IMR-90 (cell line): ENCODE data around the gene COQ8A. TPM values are rescaled to one million over a fixed set of nuclear protein-coding genes. Genes with fewer than 3 reads are reported as not detected.

Source experiments
- ATAC-seq: fragments of 200-7000 bp; cut with Tn5 transposase; 2 replicates; pipeline ENCODE4 v1.9.1; 2020; ENCODE audit warnings: low read depth, mild to moderate bottlenecking, moderate library complexity
- BruUV-seq: library from RNA; stranded (reverse); fragments of 400-500 nt; replicated peaks from 2 replicates; lab custom pipeline; 2021; lab: Mats Ljungman, UMichigan
- CTCF ChIA-PET: fragments of 300-600 bp; formaldehyde crosslinking; extraction: SDS; loops from one replicate; lab custom pipeline; 2021; ENCODE audit warnings: antibody characterized with exemption; lab: Yijun Ruan, JAX
- POLR2A ChIA-PET: fragments of 300-600 bp; sonication (Branson Sonifier 250); formaldehyde crosslinking; loops from one replicate; lab custom pipeline; 2022; ENCODE audit warnings: antibody characterized with exemption; ENCODE audit not compliant: unreplicated experiment; lab: Charles Lee
- DNase-seq: peaks from one replicate; pipeline ENCODE4 v3.0.0; 2013
- H2AFZ ChIP-seq: replicated peaks from 2 replicates; pipeline ENCODE3; 2013; ENCODE audit warnings: low read length, mild to moderate bottlenecking; ENCODE audit not compliant: poor library complexity
- H2AK5ac ChIP-seq: 2 replicates; pipeline ENCODE4 v1.6.1; 2013; ENCODE audit warnings: low read depth, low read length, inconsistent platforms
- H2AK9ac ChIP-seq: replicated peaks from 2 replicates; pipeline ENCODE3; 2013; ENCODE audit warnings: mild to moderate bottlenecking, low read depth, low read length, moderate library complexity; ENCODE audit not compliant: poor library complexity
- H2BK120ac ChIP-seq: 2 replicates; pipeline ENCODE4 v1.6.1; 2013; ENCODE audit warnings: low read depth, low read length, inconsistent platforms
- H2BK15ac ChIP-seq: 3 replicates; pipeline ENCODE4 v1.6.1; 2013; ENCODE audit warnings: low read depth, low read length, inconsistent platforms
- H2BK20ac ChIP-seq: 2 replicates; pipeline ENCODE4 v1.6.1; 2013; ENCODE audit warnings: low read depth, mild to moderate bottlenecking, inconsistent platforms, low read length, moderate library complexity
- H2BK5ac ChIP-seq: 2 replicates; pipeline ENCODE4 v1.6.1; 2013; ENCODE audit warnings: mild to moderate bottlenecking, low read depth, low read length, inconsistent platforms; ENCODE audit not compliant: poor library complexity, severe bottlenecking
- H3K14ac ChIP-seq: replicated peaks from 2 replicates; pipeline ENCODE4 v1.6.1; 2013; ENCODE audit warnings: low read depth, low read length, inconsistent platforms
- H3K18ac ChIP-seq: 2 replicates; pipeline ENCODE4 v1.6.1; 2013; ENCODE audit warnings: low read depth, low read length, control low read depth
- H3K23ac ChIP-seq: 2 replicates; pipeline ENCODE4 v1.6.1; 2013; ENCODE audit warnings: low read depth, low read length, inconsistent platforms
- H3K27ac ChIP-seq: 2 replicates; pipeline ENCODE4 v1.5.1; 2013; ENCODE audit warnings: mild to moderate bottlenecking, control low read depth, low read length; ENCODE audit not compliant: insufficient read depth
- H3K27me3 ChIP-seq: 2 replicates; pipeline ENCODE4 v1.6.1; 2013; ENCODE audit warnings: low read length; ENCODE audit not compliant: control insufficient read depth, insufficient read depth
- H3K36me3 ChIP-seq: 2 replicates; pipeline ENCODE4 v1.6.1; 2013; ENCODE audit warnings: low read length, mixed read lengths; ENCODE audit not compliant: control insufficient read depth, insufficient read depth
- H3K4ac ChIP-seq: 2 replicates; pipeline ENCODE4 v1.6.1; 2013; ENCODE audit warnings: low read depth, low read length, inconsistent platforms
- H3K4me1 ChIP-seq: 2 replicates; pipeline ENCODE4 v1.6.1; 2013; ENCODE audit warnings: low read length, mixed read lengths; ENCODE audit not compliant: control insufficient read depth, insufficient read depth
- H3K4me2 ChIP-seq: 2 replicates; pipeline ENCODE4 v1.6.1; 2013; ENCODE audit warnings: low read depth, mild to moderate bottlenecking, control low read depth, low read length, moderate library complexity
- H3K4me3 ChIP-seq: 2 replicates; pipeline ENCODE4 v1.5.1; 2013; ENCODE audit warnings: low read depth, mild to moderate bottlenecking, control low read depth, low read length, moderate library complexity; ENCODE audit not compliant: insufficient read depth
- H3K56ac ChIP-seq: 2 replicates; pipeline ENCODE4 v1.6.1; 2013; ENCODE audit warnings: low read length, inconsistent platforms; ENCODE audit not compliant: insufficient read depth; ENCODE audit errors: extremely low read depth
- H3K79me1 ChIP-seq, 2 experiments: 2 replicates each; pipeline ENCODE4 v1.6.1; 2013; ENCODE audit warnings: low read length in 2 of 2, inconsistent platforms in 1 of 2, low read depth in 1 of 2
- H3K9ac ChIP-seq: 2 replicates; pipeline ENCODE4 v1.6.1; 2013; ENCODE audit warnings: low read depth, low read length, control low read depth
- H3K9me1 ChIP-seq: 2 replicates; pipeline ENCODE4 v1.6.1; 2013; ENCODE audit warnings: low read length, inconsistent platforms; ENCODE audit not compliant: insufficient read depth
- H3K9me3 ChIP-seq: 2 replicates; pipeline ENCODE4 v1.6.1; 2013; ENCODE audit warnings: low read length; ENCODE audit not compliant: control insufficient read depth, insufficient read depth
- H4K20me1 ChIP-seq: 2 replicates; pipeline ENCODE4 v1.6.1; 2013; ENCODE audit warnings: low read length, inconsistent platforms; ENCODE audit not compliant: insufficient read depth
- H4K5ac ChIP-seq: 2 replicates; pipeline ENCODE4 v1.6.1; 2013; ENCODE audit warnings: mild to moderate bottlenecking, low read depth, low read length, control low read depth
- H4K8ac ChIP-seq, 2 experiments: 2 replicates each; pipeline ENCODE4 v1.6.1; 2013; ENCODE audit warnings: low read depth in 2 of 2, low read length in 2 of 2, control low read depth in 1 of 2, inconsistent platforms in 1 of 2
- H4K91ac ChIP-seq: 2 replicates; pipeline ENCODE4 v1.6.1; 2013; ENCODE audit warnings: low read depth, low read length, inconsistent platforms; ENCODE audit not compliant: insufficient read depth
- POLR2A ChIP-seq: IDR thresholded peaks from 2 replicates; pipeline ENCODE4 v1.6.1; 2012; ENCODE audit warnings: mild to moderate bottlenecking, low read depth, low read length
- WGBS, 2 experiments: methylation state at CpG; one replicate each; pipeline versions ENCODE4 v1.1.5 to v1.1.7; 2013; ENCODE audit warnings: missing lambda C conversion rate in 2 of 2; ENCODE audit not compliant: insufficient read length in 1 of 2; ENCODE audit errors: extremely low coverage in 2 of 2; 5-methylcytosine and 5-hydroxymethylcytosine counted together
- dilution Hi-C: fragments of 300-500 bp; cut with HindIII; formaldehyde crosslinking; loops from one replicate; pipeline ENCODE4 v1.14.3; 2018; ENCODE audit warnings: low sequenced_read_pairs; ENCODE audit not compliant: unreplicated experiment
- in situ Hi-C: fragments of 300-500 bp; cut with MboI; formaldehyde crosslinking; loops from 3 replicates; pipeline ENCODE4 v1.14.3; 2019; ENCODE audit warnings: low sequenced_read_pairs, inconsistent platforms, mixed read lengths
- intact Hi-C: fragments of 100-400 bp; cut with micrococcal nuclease; formaldehyde crosslinking; loops from 2 replicates; pipeline ENCODE4 v1.10.0; 2022
- polyA plus RNA-seq, 3 experiments: library from polyadenylated mRNA; depleted of rRNA; stranded (reverse); fragments of >200 nt; gene quantifications; 2 replicates each; pipeline ENCODE4 v1.2.3, GENCODE V29; 2012; ENCODE audit warnings: low replicate concordance in 1 of 3
- total RNA-seq: library from RNA; depleted of rRNA; stranded (reverse); fragments of >200 nt; gene quantifications from 2 replicates; pipeline ENCODE4 v1.2.3, GENCODE V29; 2012

COQ8A gene
- total and polyA plus RNA-seq, 2 of the 4 experiments (the other 2 are of a cell fraction): 3.8 to 6.1 TPM

DNA sequence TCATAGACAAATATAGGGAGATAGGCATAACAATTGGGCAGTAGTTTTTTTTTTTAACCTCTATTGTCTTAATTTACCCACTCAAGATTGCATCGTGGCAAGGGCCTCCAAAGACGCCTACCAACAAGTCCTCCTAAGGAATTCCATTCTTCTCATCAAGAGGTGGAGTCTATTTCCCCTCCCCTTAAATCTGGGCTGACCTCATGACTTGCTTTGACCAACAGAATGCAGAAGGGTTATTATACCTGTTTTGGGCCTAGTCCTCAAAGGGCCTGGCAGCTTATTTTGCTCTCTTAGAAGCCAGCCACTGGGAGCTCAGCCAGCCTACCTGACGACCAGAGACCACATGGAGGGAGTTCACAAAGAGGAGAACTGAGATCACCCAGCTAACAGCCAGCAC lies 92.3 kb downstream of the COQ8A start:
- ATAC-seq (no peak), DNase-seq (no peak)
- H2AK9ac ChIP-seq: no peak overlapping the region
- no peaks in the 10 kb centered on the region for H3K9me3 ChIP-seq
- no peak overlapping the region for H3K56ac ChIP-seq
- no peak overlapping the region for H3K18ac ChIP-seq
- peaks cover 18% of the 10 kb centered on the region for H3K36me3 ChIP-seq
- H3K23ac ChIP-seq: no peak overlapping the region
- no peaks in the 10 kb centered on the region for H3K4me1 ChIP-seq
- intact Hi-C loops (loop anchor here (10.0 kb wide), 1 partner anchor 402 kb away; no protein-coding TSS in a partner anchor), in situ Hi-C loops (no loop called here), dilution Hi-C loops (no loop called here)
- no peaks in the 10 kb centered on the region for H4K20me1 ChIP-seq
- POLR2A ChIA-PET: no interaction called here
- no peak overlapping the region for H3K14ac ChIP-seq
- no peak overlapping the region for H4K5ac ChIP-seq
- H4K91ac ChIP-seq: no peak overlapping the region
- no peak overlapping the region for H2BK20ac ChIP-seq
- H3K27me3 ChIP-seq: no peaks in the 10 kb centered on the region
- no peak overlapping the region for H2AK5ac ChIP-seq
- no peak overlapping the region for H3K9ac ChIP-seq
- H3K27ac ChIP-seq: no peak overlapping the region
- no peak overlapping the region for H2AFZ ChIP-seq
- no peak overlapping the region for H4K8ac ChIP-seq
- no peak overlapping the region for H2BK120ac ChIP-seq
- CTCF ChIA-PET: no interaction called here
- TF ChIP-seq POLR2A: no peak
- H2BK5ac ChIP-seq: no peak overlapping the region
- no peak overlapping the region for H2BK15ac ChIP-seq
- H3K79me1 ChIP-seq: no peaks in the 10 kb centered on the region
- H3K4ac ChIP-seq: no peak overlapping the region
- WGBS, 2 experiments: 92% methylated on average over 2 of the region's 3 CpGs; no CpG with 5 or more reads in 1 of the 2 experiments
- no peak overlapping the region for H3K4me3 ChIP-seq
- no TSS peak for BruUV-seq
- no peak overlapping the region for H3K4me2 ChIP-seq
- 0 out of 2 replicates have a peak, but pooled peaks cover 3% of the 10 kb centered on the region for H3K9me1 ChIP-seq
